ENCODE measurements around the gene BBS1.

- TF ChIP-seq, protein P1, sequence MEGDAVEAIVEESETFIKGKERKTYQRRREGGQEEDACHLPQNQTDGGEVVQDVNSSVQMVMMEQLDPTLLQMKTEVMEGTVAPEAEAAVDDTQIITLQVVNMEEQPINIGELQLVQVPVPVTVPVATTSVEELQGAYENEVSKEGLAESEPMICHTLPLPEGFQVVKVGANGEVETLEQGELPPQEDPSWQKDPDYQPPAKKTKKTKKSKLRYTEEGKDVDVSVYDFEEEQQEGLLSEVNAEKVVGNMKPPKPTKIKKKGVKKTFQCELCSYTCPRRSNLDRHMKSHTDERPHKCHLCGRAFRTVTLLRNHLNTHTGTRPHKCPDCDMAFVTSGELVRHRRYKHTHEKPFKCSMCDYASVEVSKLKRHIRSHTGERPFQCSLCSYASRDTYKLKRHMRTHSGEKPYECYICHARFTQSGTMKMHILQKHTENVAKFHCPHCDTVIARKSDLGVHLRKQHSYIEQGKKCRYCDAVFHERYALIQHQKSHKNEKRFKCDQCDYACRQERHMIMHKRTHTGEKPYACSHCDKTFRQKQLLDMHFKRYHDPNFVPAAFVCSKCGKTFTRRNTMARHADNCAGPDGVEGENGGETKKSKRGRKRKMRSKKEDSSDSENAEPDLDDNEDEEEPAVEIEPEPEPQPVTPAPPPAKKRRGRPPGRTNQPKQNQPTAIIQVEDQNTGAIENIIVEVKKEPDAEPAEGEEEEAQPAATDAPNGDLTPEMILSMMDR (conservative IDR thresholded peaks at IDR 0.05; ENCODE audit: low read length) = no peak
- TF ChIP-seq EZH2phosphoT487 (IDR thresholded peaks at IDR 0.05; ENCODE audit: borderline replicate concordance) = no peak
Observed at GRCh38 chr11:66567787-66568123, 57.3 kb downstream of the BBS1 start.
